Esophagus mucosa (tissue), 1 donor: Measurements from ENCODE around the gene FANCC. TPM values are rescaled to one million over a fixed set of nuclear protein-coding genes. Genes with fewer than 3 reads are reported as not detected.
A peak's percentile ranks its signal among the peaks of the same experiment; 100 is the strongest.

ENCODE experiments used
- ATAC-seq: fragments of 200-7000 bp; cut with Tn5 transposase; one replicate; pipeline ENCODE4 v1.9.1; 2020
- total RNA-seq: library from RNA; stranded (reverse); gene quantifications from one replicate; pipeline ENCODE4 v1.2.4, GENCODE V29; 2023
- donor health status: DM: yes; HTN: yes; CAD: no.

Gene FANCC, protein sequence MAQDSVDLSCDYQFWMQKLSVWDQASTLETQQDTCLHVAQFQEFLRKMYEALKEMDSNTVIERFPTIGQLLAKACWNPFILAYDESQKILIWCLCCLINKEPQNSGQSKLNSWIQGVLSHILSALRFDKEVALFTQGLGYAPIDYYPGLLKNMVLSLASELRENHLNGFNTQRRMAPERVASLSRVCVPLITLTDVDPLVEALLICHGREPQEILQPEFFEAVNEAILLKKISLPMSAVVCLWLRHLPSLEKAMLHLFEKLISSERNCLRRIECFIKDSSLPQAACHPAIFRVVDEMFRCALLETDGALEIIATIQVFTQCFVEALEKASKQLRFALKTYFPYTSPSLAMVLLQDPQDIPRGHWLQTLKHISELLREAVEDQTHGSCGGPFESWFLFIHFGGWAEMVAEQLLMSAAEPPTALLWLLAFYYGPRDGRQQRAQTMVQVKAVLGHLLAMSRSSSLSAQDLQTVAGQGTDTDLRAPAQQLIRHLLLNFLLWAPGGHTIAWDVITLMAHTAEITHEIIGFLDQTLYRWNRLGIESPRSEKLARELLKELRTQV
- total RNA-seq = 5.2 TPM

DNA sequence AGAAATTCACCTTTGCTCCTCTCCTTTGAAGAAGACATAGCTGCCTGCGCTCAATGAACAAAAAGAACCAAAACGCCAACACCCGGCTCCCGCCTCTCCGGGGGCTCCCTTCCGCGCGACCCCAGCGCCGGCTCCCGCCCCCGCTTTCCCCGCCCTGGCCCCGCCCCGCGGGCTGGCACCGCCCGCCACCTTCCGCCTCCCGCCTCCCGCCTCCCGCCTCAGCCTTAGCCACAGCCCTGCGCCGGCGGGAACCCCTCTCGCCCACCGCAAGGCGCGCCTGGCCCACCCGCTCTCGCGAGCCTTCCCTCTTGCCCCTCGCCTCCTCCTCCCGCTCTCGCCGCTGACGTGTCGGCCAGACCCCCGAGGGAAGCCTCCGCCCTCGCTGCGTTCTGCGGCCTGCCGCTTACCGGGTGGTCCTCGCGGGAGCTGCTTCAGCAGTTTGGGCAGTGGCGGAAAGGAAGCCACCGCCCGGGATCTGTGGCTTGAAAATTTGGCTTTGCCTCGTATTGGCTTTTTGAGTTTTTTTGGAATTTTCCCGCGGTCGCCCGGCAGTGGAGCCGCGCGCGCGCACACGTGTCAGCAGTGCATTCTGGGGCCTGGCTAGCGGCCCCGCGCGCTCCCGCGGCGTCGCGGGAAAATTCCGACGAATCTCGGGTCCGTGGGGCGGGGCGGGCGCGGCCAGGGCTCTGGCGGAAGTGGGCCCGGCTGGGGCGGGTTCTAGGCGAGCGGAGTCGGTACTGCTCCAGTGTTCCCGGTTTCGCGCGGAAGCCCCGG is at the start of gene FANCC:
FANCC (minus strand) TSS at position 591 of the 774 bp plus-strand sequence. CDS start 68,418 bp downstream, outside the sequence.
- ATAC-seq = peak; percentile 91

DNA sequence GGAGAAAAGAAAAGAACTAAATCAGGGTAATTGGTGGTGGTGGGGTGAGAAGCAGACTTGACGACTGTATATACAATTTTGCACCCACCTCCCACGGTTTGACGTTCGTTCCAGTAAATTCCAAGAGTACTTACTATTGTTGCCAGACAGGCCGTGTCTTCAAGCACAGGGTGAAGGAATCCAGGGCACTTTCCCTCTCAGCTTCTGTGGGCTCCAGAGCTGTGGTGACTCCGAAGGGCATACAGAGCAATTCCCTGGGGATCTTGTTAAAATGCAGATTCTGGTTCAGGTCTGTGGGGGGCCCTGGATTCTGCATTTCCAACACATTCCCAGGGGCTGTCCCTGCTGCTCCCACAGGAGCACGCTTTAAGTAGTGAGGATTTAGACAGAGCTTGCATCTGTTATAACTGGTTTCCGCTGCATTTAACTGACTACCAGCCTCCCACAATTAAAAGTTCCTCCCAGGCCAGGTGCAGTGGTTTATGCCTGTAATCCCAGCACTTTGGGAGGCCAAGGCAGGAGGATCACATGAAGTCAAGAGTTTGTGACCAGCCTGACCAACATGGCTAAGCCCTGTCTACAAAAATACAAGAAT is 49.3 kb upstream of the FANCC start:
- no peak for ATAC-seq

DNA sequence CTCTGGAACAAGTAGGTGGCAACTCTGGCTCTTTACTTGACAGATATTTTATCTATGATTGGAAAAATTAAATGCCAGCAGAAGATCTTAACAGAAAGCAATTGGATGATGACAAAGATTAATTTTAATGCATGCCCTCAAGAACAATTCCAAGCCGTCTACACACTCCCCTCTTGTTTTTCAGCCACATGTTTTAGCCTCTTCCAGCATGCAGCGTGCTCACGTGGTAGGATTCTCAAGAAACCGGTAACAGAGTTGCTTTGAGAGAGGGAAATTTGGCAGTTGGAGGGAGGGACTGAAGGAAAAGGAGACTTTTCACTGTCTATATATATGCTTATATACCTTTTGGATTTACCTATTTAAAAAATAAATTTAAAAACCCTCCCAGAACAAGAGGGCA is 48.3 kb upstream of the FANCC start:
- no peak for ATAC-seq

DNA sequence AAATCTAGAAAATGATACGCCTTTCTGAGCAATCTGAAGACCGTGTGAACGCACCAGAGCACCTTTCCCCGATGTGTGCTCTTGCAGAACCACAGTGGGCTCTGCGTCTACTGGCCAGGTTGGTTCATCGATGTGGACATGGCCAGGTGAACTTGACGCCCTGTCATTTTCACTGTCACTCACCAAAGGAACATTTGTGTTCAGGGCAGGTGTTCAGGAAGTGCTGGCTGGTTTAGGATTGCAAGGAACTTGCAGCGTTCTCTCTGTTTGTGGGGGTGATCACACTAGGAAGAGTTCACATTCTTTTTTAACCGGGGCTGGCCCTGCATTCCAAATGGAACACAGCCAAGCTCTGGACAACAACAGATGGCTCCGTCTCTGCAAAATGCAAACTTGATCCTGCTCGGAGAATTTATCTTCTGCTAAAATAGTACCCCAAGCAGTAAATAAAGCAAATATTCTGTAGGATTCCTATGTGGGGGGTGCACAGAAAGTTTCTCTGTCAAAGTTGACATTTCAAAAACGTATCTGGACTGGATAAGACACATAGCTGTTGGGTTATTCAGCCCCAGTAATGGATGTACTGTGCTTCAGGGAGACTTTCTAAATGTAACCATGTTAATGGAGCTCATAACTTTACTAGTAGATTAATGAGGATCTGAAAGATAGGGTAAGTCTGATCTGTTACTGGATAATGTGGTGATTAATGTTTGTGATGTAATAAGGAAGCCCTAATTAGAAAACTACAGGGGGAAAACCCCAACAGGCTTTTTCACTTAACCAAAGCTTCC is 45.7 kb upstream of the FANCC start:
- no peak for ATAC-seq

- ATAC-seq = no peak
These were observed 43.4 kb upstream of the FANCC start for GRCh38 chr9:95360866-95361265.

DNA sequence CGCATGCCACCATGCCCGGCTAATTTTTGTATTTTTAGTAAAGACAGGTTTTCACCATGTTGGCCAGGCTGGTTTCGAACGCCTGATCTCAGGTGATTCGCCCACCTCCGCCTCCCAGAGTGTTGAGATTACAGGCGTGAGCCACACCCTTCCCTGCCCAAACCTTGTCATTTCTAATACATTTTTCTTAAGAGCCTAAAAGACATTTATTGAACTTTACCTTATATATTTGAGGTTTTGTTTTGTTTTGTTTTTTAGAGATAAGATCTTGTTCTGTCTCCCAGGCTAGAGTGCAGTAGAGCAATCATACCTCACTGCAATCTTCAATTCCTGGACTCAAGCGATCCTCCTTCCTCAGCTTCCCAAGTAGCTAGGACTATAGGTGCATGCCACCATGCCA is 39.8 kb upstream of the FANCC start:
- ATAC-seq = no peak

- no peak for ATAC-seq
These were observed 38.0 kb upstream of the FANCC start for GRCh38 chr9:95355500-95355899.

DNA sequence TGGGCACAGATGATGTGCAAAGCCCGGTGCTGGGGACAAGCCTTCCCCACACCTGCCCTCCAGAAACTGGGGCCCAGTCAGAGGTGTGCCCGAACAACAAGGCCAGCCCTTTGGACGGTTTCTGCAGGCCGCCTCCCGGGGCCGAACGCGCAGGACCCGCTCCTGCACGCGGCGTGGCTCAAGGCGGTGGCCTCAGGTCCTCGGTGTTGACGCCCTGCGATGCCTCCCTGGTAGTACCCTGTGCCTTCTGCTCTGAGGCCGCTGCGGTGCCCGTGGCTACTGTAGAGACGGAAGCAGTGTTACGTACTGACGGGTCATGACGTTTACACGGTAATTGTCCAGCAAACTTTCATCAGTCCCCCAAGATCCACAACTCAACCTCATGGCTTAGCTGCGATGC is 33.5 kb upstream of the FANCC start:
- no peak for ATAC-seq

- no peak for ATAC-seq
These were observed 32.8 kb upstream of the FANCC start for GRCh38 chr9:95350266-95350665.

DNA sequence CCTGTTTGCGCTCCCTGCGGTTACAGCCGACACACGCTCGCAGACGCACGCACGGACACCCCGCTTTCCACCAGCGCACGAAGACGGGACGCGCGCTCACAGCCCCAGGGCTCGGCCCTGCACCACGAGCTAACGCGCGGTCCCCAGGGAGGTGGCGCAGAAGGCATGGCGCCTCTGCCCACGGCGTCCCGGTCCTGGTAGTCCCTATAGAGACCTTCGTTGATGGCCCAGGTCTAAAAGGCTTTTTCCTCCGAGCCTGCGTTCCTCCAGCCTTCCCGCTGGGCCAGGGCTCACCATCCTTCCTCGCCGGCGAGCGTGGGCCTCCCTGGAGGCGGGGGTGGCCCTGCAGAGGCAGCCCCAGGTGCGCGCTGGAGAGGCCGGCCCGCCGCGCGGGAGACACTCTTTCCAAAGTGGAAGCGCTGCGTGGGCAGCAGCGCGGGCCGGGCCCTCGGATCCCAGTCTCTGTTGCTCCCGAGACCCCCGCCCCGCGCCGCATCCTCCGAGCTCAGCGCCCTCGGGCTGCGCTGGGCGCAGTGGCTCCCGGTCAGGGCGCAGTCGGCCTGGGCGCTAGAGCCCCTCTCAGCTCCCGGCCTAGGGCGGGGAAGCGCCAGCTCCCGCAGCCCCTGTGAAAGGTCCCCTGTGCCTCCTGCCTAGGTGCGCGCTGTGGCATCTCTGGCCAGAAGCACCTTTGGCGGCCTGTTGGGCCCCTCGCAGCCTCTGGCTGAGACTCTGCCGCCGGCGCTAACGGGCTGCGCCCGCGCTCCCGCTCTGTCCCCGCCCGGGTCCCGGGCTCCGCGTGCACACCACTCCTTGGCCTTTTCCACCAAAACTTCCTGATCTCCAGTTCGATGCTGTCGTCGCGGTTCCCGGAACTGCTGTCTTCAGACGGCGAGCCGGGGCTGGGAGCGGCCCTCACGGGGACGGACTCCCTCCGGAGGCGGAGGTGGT is 31.9 kb upstream of the FANCC start:
- ATAC-seq = no peak

DNA sequence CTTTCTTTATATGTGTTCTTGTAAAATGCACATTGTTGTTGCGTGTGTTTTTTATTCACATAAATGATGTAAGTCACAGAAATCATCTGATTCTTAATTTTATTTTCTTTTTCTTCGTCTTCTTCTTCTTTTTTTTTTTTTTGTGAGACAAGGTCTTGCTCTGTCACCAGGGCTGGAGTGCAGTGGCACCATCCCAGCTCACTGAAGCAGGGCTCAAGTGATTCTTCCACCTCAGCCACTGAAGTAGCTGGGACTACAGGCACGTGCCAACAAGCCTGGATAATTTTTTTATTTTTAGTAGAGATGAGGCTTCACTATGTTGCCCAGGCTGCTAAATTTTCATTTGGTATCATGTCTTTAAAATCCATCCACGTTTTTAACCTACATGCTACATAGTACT is 28.5 kb upstream of the FANCC start:
- no peak for ATAC-seq

- ATAC-seq = no peak
These were observed 27.3 kb upstream of the FANCC start for GRCh38 chr9:95344735-95345325.

DNA sequence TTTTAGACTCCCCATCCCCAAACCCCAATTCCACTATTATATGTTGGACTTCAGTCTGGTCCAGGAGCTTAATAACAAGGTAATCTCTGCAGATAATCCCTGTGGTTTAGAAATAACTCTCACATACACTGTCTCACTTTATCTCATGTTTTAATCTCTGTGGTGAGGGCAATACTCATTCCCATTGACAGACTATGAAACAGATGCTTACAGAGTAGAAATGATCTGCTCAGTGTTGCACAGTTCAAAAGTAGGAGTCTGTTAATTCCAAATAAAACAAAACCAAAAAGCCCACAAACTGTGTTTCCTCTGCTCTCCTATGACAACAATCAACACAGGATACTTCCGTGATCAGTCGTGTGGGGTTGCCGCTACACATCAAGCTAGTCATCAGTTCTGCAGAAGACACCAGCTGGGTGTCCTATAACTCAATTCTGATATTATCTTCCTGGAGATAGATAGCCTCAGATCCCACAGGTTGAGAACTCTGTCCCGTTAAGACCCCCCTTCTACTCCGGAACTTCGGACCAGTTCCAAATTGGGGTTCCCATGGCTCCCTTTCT is 26.3 kb upstream of the FANCC start:
- ATAC-seq = no peak

GRCh38 chr9:95342571-95342970 is 25.1 kb upstream of the FANCC start:
- ATAC-seq = no peak

- no peak for ATAC-seq
These were observed 23.9 kb upstream of the FANCC start for GRCh38 chr9:95341293-95341962.

- no peak for ATAC-seq
These were observed 20.7 kb upstream of the FANCC start for GRCh38 chr9:95338243-95338642.

DNA sequence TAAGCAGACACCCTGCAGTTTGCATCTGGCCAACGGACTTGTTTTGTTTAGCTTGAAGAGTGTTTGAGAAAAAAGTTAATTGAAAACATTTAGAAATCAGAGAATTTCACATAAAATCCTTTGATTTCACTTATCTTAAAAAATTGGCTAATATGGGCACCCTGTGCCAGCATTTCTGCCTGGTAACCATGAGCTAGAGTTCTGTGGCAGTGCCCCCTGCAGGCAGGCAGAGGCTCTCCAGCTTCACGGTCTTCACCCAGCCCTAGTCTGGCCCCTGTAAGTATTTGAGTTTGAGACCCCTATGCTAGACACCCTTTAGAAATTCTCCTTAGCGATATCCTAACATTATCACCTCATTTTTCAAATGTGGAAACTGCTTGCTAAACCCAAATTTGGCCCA is 18.8 kb upstream of the FANCC start:
- peak; percentile 29 for ATAC-seq

- ATAC-seq = no peak
These were observed 15.9 kb upstream of the FANCC start for GRCh38 chr9:95333426-95333825.

- ATAC-seq = no peak
These were observed 15.4 kb upstream of the FANCC start for GRCh38 chr9:95332860-95333259.
